ENCODE results near the gene RNF44. TPM values are rescaled to one million over a fixed set of nuclear protein-coding genes. Genes with fewer than 3 reads are reported as not detected.
A peak's percentile ranks its signal among the peaks of the same experiment; 100 is the strongest.

RNF44 gene
- total RNA-seq, 2 experiments from 2014 or later, result 61.2 to 164 TPM

GRCh38 chr5:176548967-176549444 is 11.8 kb upstream of the RNF44 start, which contains the start of gene CDHR2:
Gene CDHR2, plus strand, starts transcription at chr5:176549342. Its CDS starts 16,011 bp downstream, at chr5:176565353.
- H2AFZ ChIP-seq (ENCODE audit: low read length), result no peak within 1 kb of the TSS
- no peaks in the 10 kb centered on the region for H3K9me2 ChIP-seq (ENCODE audit: insufficient read depth, low read length)
- BruUV-seq (replicated peaks), result no TSS peak
- no peak within 1 kb of the TSS; the same call in 1 of the 2 replicates for H3K4me2 ChIP-seq (ENCODE audit: low read length)
- H3K9me3 ChIP-seq (ENCODE audit: low read length), result no peaks in the 10 kb centered on the region
- no peak for TF ChIP-seq CTCF (conservative IDR thresholded peaks at IDR 0.05; ENCODE audit: low read length)
- TF ChIP-seq EZH2phosphoT487 (IDR thresholded peaks at IDR 0.05; ENCODE audit: borderline replicate concordance, low read depth, low read length), result no peak
- H3K36me3 ChIP-seq (ENCODE audit: insufficient read depth, low read length), result peaks cover 14% of the 10 kb centered on the region; the same call in 1 of the 2 replicates
- intact Hi-C loops (cut with micrococcal nuclease; ENCODE audit: unreplicated experiment), result no loop called here
- peaks cover 46% of the 10 kb centered on the region for H3K4me1 ChIP-seq (ENCODE audit: insufficient read depth, low read length, poor library complexity, severe bottlenecking)
- no peak within 1 kb of the TSS for H3K27ac ChIP-seq (ENCODE audit: low read depth, low read length, poor library complexity, severe bottlenecking)
- H3K79me2 ChIP-seq (ENCODE audit: insufficient read depth, low read depth, low read length), result peaks cover 22% of the 10 kb centered on the region; the same call in 1 of the 2 replicates
- H4K20me1 ChIP-seq (ENCODE audit: insufficient read depth, low read length), result no peaks in the 10 kb centered on the region
- ChIA-PET CTCF (ENCODE audit: unreplicated experiment) (interaction anchor here (0.7 kb wide), 1 partner anchor 86 kb away, joined by 3 read pairs; no protein-coding TSS in a partner anchor), POLR2A (interaction anchor here (0.8 kb wide), 1 partner anchor 10 kb away, joined by 3 read pairs; no protein-coding TSS in a partner anchor)
- H3K4me3 ChIP-seq (ENCODE audit: low read depth, low read length, poor library complexity, severe bottlenecking), result no peak within 1 kb of the TSS
- no peak for DNase-seq (ENCODE audit: low spot score)

DNA sequence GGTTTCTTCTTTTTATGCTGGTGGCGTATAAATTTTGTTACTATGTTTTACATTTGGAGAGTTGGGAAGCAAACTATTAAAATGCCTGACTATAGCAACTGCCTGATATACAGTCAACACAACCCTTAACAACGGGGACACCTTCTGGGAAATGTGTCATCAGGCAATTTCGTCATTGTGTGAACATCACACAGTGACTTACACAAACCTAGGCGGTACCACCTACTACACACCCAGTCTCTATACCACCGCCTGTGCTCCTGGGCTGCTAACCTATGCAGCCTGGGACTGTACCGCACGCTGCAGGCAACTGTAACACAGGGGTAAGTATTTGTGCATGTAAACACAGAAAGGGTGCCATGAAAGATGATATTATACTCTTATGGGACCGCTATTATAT is 10.6 kb upstream of the RNF44 start:
- no peak overlapping the region for H3K27ac ChIP-seq (ENCODE audit: low read depth, low read length, poor library complexity, severe bottlenecking)
- H3K4me1 ChIP-seq (ENCODE audit: insufficient read depth, low read length, poor library complexity, severe bottlenecking), result peaks cover 44% of the 10 kb centered on the region
- POLR2A ChIA-PET, result interaction anchor here (0.9 to 1.6 kb wide), 3 partner anchors 11 to 17 kb away, joined by 3 to 5 read pairs (median 5); partner anchors contain the start of gene RNF44
- H4K20me1 ChIP-seq (ENCODE audit: insufficient read depth, low read length), result no peaks in the 10 kb centered on the region
- no peak overlapping the region for H3K4me2 ChIP-seq (ENCODE audit: low read length)
- TF ChIP-seq EZH2phosphoT487 (IDR thresholded peaks at IDR 0.05; ENCODE audit: borderline replicate concordance, low read depth, low read length), result no peak
- 0 out of 2 replicates have a peak, but pooled peaks have one; percentile 15 for TF ChIP-seq CTCF (conservative IDR thresholded peaks at IDR 0.05; ENCODE audit: low read length)
- no peaks in the 10 kb centered on the region for H3K9me2 ChIP-seq (ENCODE audit: insufficient read depth, low read length)
- no peak overlapping the region for H3K4me3 ChIP-seq (ENCODE audit: low read depth, low read length, poor library complexity, severe bottlenecking)
- no peaks in the 10 kb centered on the region for H3K9me3 ChIP-seq (ENCODE audit: low read length)
- CTCF ChIA-PET (ENCODE audit: unreplicated experiment), result no interaction called here
- DNase-seq (ENCODE audit: low spot score), result no peak
- H3K36me3 ChIP-seq (ENCODE audit: insufficient read depth, low read length), result peaks cover 14% of the 10 kb centered on the region; the same call in 1 of the 2 replicates
- no TSS peak for BruUV-seq (replicated peaks)
- no peak overlapping the region for H2AFZ ChIP-seq (ENCODE audit: low read length)
- intact Hi-C loops (cut with micrococcal nuclease; ENCODE audit: unreplicated experiment), result no loop called here
- H3K79me2 ChIP-seq (ENCODE audit: insufficient read depth, low read depth, low read length), result peaks cover 25% of the 10 kb centered on the region; the same call in 1 of the 2 replicates
